Measurements from ENCODE around the gene TMEM151B. TPM values are rescaled to one million over a fixed set of nuclear protein-coding genes. Genes with fewer than 3 reads are reported as not detected.
"Not testable (repeated sequence)": the region's sequence is repeated elsewhere in the genome, so short reads cannot be mapped to it uniquely, and the experiment has no call there.

Gene TMEM151B
- 1 to 10 TPM in 1 of 10 donors, under 1 TPM in 9; 0.07 to 1.1 (median 0.33) TPM for polyA plus RNA-seq (ENCODE audit: insufficient read length in 10 of 10)
- long read RNA-seq, donor 1: 0 reads
- long read RNA-seq, donor 2: 0 reads
- long read RNA-seq, donor 3: 0 reads
- long read RNA-seq, donor 4: 0 reads
- long read RNA-seq, donor 5: 0 reads
- long read RNA-seq, donor 6: 0 reads
- long read RNA-seq, donor 7: 0 reads
- long read RNA-seq, donor 8: 0 reads
- long read RNA-seq, donor 9: 0 reads

DNA sequence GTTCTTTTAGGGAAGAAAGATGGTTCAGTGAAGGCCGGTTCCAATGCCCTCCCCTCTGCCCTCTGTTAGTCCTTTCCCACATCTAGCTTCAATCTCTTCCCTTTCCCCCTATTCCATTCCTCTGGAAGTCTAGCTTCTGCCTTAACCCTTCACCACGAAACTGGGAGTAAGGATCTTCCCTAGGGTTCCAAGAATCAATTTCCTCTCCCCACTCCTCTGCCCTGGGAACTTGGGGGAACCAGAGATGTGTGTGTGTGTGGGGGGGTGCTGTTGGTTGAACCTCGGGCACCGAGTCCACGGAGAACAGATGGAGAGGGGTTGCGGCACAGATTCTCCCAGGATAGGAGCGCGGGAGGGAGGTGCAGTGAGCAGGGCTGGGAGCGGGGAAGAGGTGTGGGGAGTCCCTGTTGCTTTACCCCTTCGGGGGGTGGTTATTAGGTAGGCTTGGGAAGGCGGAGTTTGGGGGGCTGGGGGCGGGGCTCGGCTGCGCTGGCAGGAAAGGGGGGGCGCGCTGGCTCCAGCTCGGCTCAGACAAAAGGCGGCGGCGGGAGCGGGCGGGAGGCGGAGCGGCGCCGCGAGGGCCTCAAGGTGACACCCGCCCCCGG, at the start of gene TMEM151B:
Gene TMEM151B (plus strand): TSS at position 530 of the 605 bp plus-strand sequence. CDS start 293 bp downstream, outside the sequence.
- no peak for DNase-seq

DNA sequence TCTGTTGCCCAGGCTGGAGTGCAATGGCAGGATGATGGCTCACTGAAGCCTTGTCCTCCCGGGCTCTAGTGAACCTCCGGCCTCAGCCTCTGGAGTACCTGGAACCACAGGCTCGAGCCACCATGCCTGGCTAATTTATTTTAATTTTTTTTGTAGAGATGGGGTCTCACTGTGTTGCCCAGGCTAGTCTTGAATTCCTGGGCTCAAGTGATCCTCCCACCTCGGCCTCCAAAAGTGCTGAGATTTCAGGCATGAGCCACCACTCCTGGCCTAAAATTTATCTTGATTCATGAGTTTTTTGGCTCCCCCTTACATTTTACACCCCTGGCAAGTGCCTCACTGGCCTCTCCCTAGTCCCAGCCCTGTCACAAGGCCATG, 49.3 kb upstream of the TMEM151B start:
- no peak for DNase-seq

DNA sequence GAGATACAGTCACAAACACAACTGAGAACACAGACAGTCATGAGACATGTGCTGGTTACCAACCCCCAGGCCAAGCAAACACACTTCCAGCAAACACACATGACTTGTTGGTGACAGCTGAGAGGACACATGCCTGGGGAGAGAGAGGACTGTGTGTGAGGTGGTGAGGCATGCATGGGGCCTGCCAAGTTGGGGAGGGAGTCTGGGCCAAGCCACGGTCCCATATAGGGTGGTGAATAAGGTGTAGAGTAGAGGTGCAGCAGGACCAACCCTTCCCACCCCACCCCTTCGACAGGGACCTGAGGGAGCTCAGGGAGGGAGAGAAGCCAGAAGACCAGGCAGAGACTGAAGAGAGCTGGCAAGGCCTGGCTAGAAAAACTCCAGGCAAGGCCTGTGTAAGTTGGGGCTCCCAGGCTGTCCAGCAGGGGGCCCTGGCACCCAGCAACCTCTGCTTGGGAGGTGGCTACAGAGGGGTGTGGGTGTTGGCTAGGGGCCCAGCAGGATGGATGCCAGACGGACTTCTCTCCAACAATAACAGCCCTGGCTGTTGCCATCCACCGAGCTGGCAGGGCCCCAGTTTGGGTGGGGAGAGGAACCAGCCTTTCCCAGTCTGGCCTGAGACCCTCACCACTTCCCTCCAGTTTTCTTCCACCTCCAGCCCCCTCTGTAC, 48.8 kb upstream of the TMEM151B start:
- DNase-seq: peak; percentile 82 to 89 (median 82)

DNA sequence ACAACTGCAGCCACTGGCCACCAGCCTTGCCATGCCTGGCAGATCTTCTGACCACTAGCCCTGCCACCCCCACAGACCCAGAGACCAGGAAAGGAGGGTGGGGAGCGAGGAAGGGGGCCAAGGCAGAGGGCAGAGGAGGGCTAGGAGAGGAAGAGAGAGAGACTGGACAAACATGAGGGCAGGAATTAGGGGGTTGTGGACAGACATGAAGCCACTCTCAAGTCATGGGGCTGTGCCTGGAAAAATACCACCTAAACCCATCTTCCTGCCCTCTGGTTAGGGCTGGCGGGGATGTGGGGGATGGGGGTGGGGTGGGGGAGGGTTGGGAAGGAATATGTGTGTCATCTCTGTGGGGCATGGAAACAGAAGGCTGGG, 48.3 kb upstream of the TMEM151B start:
- no peak for DNase-seq

DNA sequence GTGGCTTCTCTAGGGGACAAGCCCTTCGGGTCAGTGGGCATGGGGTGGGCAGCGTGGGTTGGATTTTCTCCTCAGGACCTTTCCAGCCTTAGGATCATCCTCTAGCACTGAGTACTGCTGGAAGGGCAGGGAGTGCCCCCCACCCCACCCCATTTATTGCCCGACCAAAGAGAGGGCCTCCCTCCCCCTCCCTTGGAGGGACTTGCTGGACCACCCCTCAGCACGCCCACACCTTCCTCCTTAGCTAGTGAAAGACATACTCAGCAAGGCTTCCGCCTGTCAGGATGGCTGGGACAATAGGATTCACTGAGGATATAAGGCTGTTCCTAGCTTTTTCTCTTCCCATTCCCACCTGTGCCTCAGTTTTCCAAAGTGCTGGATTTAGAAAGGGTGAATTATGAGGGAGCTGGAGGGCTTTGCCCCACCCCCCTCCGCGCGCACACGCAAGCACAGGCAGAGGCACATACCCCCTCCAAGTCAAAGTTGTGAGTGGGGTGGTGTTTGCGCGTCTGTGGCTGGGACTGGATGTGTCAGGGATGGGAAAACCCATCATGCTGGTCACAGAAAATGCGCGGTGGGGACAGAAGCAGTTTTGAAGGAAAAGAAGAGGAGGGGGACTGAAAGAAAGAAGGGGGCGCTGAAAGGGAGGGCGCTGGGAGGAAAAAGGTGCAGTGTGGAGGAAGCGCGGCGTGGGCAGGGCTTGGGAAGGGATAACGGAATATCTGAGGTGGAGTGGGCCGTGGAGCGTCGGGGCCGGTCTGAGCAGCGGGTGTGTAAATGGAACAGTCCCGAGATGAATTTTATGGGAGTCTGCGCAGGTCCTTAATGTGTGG, 47.5 kb upstream of the TMEM151B start:
- no peak for DNase-seq

DNA sequence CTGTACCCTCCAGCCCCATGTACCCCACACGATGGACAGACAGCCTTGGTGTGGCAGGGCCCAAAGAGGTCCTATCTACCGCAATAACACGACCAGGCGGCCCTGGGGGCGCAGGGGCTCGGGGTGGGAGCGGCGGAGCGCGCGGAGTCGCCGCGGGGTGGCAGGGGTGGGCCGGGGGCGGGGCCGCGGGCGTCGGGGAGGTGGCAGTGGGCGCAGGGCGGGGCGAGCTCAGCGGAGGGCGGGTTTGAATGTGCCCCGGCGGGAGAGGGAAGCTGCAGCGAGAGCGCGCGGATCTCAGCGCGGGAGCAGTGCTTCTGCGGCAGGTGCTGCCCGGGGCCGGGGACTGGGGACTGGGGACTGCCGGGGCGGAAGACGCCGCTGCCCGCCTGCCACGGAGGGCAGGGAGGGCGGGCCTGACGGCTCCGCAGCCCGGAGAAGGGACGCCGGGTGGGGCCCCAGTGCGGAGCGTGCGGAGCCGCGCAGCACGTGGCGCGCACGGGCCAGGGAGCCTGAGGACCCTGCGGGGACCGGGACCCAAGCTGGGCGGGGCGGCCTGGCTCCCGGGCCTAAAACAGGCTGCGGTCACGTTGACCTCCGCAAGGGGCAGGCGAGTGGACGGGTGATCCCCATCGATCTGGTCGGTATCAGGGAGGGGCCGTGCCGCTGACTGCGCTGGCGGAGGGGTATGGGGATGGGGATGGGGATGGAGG, 46.8 kb upstream of the TMEM151B start, which contains the start of gene SLC29A1:
Gene SLC29A1 (plus strand): TSS at position 277 of the 710 bp plus-strand sequence. CDS start 3,719 bp downstream, outside the sequence.
- peak in 2 of 3 donors; percentile 74 to 85 for DNase-seq

DNA sequence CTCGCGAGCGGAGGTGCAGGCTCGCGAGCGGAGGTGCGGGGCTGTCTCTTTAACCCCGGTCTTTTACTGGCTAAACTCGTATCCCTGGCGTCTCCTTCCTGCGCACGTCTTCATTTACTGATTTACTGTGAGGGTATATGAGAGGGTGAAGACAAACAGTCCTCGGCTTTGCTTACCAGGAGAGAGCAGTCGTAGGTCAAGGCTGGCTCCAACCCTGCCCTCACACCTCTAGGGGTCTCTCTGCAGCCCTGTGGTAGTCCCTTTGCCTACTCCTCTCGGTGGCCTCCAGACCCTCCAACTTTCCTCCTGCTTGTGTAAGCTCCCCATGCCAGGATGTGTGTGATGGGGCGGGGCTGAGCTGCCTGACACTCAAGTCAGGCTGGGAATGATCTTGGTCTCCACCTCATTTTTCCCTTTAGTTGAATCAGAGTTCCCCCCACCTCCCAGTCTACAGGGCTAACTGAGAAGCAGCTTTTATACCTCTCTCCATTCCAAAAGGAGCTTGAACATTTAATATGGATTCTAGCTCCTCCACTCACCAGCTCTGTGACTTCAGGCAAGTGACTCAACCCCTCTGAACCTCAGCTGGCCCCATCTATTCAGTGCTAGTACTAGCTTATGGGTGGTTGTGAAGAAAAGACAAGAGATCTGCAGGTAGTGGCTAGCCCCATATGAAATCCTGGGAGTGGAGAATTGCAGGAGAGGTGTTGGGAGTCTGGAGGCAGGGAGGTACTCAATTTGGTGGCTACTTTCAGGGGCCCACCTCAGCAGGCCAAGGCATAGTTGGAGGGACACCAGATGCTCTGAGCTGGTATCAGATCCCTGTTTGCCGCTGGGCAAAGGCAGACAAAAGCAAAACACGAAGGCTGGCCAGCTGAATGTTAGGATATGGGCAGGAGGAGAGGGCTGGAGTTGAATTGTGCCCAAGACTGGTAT, 46.0 kb upstream of the TMEM151B start:
- DNase-seq: no peak

DNA sequence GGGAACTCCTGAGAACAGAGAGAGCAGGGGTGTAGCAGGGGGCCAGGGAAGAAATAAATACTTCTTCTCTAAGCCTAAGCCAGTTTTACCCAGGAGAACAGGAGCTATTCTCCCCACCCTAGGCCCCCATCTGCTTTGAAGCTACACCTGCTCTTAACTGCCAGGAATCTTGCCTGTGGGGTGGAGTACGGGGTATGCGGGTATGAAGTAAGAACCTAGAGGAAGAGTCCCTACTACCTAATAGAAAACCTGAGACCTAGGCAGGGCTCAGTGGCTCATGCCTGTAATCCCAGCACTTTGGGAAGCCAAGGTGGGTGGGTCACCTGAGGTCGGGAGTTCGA, 45.3 kb upstream of the TMEM151B start:
- DNase-seq: no peak

DNA sequence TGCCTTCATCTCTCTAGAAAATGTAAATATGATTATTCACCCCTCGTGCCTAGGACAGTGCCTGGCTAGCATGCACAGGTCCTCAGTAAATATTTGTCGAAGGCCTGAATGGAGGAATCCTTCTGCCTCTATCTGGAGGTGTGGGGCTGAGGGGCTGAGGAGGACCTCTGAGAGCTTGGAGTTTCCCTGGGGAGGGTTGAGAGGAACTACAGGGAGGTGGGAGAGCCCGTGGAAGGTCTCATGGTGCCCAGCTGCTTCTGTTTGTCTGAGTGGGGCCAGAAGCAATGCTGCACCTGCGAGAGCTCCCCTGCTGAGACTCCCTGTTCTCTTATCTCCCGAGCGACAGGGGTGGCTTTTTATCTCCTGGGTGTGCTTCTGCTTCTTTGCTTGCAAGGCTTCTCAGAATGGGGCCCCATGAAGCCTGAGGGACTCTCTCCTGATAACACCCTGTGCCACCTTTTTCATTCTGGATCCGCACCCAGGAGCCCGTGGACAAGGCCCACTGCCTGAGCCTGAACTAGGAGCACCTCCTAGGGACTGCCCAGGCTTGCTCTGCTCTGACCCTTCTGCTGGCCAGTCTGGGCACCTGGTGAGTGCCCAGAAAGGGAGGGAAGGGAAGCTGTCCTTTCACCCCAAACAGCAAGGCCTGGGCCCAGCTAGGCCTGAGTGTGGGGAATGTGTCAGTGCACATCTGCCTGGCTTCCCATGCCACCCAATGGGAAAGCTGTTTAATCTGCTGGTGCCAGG, 44.5 kb upstream of the TMEM151B start:
- DNase-seq: no peak

DNA sequence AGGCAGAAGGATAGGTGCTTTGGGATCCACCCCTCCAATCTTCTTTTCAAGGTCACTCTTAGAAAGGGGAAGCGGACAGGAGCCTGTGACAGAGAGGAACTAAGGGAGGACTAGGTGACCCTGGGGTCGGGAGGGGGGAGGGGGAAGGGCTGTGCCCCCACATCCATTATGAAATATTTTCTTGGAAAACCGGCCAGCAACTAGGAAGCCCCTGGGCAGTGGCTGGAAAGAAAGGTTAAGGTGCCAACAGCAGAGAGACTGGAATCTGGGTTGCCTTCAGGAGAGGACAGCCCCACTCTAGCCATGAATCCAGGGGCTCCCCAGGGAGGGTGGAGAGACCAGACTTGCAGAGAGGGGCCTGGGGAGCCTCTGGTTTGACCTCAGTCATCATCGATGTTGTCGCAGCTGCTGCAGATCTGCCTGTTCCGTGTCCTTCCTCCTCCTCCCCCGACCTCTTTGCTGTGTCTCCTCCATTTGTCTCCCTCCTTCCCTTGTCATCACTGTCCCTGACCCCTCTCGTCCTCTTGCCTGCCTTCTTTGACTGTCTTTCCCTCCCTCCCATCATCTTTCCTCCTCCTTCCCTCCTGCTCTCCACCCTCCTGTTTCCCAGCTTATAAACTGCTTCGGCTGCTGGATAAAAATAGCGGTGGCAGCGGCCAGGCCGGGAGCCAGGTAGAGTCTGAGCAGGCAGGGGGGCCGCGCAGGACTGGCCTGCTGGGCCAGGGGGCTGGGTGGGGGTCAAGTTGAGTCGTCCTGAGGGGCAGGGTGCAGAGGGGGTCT, 43.7 kb upstream of the TMEM151B start:
- DNase-seq: peak in 1 of 3 donors; percentile 58

DNA sequence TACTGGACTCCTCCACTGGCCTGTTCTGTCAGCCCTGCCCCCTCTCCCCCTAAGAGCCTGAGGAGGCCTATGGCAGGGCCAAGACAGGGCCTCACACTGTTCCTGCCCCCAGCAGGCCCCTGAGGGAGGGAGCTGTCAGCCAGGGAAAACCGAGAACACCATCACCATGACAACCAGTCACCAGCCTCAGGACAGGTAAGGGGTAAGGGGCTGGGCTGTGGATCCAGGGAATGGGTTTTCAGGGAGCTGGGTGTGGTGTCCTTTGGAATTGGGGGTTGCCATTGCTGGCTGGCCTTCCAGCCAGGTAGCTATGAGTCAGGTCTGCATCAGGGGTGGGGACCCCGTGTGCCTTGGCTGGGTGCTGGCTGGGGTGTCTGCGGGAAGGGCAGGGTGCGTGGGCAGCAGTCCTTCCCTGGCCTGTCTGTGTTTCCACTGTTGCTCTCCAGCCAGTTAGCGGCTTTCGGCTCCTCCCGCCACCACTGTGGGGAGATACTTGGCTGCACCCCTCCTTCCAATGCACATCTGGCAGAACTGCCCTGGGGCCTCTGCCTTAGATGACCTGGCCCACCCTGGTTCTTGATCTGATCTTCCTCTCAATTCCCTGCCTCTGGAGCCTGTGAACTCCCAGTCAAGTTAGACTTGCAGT, 43.0 kb upstream of the TMEM151B start:
- peak in 1 of 3 donors; percentile 53 for DNase-seq

DNA sequence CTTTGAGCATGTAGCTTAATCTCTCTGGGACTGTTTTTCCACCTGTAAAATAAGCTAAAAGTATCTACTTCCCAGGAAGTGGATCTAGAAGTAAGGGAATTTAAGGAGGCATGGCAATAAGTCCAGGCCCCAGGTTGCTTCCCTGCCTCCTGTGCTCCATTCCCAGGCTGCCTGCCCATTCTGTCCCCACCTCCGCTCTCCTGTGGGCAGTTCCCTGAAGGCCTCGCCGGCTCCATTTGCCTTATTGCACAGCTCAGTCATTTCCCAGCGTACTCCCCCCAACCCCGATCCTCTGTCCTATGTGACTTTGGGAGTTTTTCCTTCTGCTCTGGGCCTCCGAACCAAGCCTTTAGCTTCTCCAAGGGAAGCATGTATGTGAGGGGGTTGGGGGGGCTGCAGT, 42.2 kb upstream of the TMEM151B start:
- no peak for DNase-seq

DNA sequence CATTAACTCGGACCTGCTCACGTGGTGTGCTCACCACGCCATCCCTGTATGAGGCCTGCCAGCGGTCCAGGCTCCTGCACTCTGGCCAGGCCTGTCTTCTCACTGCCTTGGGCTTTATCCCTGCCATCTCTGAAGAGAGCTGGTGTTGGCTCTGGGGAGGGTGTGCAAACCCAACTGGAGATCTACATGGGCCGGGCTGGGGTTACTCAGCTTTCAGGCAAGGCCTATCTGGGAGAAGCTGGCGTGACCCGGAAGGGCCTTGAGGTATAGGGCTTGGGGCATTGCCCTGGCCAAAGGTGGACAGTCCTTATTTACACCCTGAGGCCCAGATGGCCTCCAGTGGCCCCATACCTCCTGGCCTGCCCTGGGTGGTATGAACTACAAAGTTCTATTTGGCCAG, 41.8 kb upstream of the TMEM151B start:
- no peak for DNase-seq

DNA sequence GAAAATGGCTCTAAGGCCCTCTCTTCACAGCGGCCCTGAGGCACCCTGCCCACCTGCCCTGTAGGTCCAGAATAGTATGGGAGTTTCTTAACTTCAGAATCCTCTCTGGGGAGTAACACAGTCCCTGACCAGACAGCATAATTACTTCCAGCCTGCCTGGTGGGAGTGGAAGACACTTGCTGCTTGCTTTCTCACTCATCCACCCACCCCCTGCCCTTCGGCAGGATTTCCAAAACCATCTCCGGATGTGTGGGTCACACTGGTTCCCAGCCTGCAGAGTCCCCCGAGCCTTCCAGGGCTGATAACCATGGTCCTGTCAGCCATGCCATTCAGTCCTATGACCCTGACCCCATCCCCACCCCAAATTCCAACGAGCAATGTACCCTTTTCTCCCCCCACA, 41.4 kb upstream of the TMEM151B start:
- no peak for DNase-seq

DNA sequence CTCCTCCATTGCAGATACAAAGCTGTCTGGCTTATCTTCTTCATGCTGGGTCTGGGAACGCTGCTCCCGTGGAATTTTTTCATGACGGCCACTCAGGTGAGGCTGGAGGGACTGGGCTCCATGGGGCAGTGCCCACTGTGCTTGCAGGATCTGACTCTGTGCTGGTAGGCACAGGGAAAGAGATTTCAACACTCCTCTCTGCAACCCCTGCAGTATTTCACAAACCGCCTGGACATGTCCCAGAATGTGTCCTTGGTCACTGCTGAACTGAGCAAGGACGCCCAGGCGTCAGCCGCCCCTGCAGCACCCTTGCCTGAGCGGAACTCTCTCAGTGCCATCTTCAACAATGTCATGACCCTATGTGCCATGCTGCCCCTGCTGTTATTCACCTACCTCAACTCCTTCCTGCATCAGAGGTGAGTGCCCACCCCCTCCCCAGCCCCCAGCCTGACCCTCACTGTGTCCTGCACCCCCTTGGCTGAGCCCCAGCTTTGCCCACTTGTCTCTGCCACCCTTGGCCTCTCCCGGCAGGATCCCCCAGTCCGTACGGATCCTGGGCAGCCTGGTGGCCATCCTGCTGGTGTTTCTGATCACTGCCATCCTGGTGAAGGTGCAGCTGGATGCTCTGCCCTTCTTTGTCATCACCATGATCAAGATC, 40.7 kb upstream of the TMEM151B start:
- DNase-seq: no peak

DNA sequence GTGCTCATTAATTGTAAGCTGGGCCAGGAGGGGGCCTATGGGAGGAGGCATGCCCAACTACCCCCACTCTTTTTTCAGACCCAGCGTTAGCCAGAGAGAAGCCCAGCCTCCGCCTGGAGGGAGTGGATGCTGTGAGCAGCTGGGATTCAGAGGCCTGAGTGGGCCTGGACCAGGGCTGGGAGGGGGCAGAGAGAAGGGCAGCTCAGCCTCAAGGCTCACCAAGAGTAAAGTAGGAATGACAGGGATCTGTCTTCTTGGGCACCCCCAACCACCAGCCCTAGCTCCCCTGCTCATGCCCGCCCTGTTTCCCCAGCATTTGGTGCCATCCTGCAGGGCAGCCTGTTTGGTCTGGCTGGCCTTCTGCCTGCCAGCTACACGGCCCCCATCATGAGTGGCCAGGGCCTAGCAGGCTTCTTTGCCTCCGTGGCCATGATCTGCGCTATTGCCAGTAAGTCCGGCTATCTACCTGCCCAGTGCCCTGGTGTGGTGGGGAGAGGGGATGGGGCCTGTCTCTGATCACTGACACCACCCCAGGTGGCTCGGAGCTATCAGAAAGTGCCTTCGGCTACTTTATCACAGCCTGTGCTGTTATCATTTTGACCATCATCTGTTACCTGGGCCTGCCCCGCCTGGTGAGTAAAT, 40.1 kb upstream of the TMEM151B start:
- no peak for DNase-seq

DNA sequence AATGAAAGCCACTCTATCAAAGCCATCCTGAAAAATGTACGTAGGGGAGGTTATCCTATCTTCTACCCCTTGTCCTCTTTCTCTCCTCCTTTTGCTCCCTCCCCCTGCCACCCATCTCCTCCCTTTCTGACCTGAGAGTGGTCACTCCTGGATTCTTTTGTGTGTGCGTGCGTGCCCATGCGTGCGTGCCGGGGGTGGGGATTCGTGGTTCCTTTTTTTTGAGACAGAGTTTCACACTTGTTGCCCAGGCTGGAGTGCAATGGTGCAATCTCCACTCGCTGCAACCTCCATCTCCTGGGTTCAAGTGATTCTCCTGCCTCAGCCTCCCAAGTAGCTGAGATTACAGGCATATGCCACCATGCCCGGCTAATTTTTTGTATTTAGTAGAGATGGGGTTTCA, 38.8 kb upstream of the TMEM151B start:
- not testable (repeated sequence) for DNase-seq

Measured in muscle of back (tissue), 13 donors.